Sigmoid colon (tissue), 7 donors: ENCODE results near the gene KISS1R. TPM values are rescaled to one million over a fixed set of nuclear protein-coding genes. Genes with fewer than 3 reads are reported as not detected.
"Not testable (repeated sequence)": the region's sequence is repeated elsewhere in the genome, so short reads cannot be mapped to it uniquely, and the experiment has no call there.

ENCODE experiments used
- DNase-seq: peaks from one replicate; pipeline ENCODE4 v3.0.0-alpha.2; 2019
- H3K27ac ChIP-seq, 4 donors: fragments of 200-600 bp; sonication (generic); one replicate each; pipeline ENCODE4 v1.5.1; 2016 to 2019; ENCODE audit warnings: mild to moderate bottlenecking in 1 of 4
- H3K27me3 ChIP-seq, 3 donors: fragments of 200-600 bp; sonication (generic); one replicate each; pipeline ENCODE4 v1.5.1; 2019; ENCODE audit warnings: mild to moderate bottlenecking in 1 of 3
- H3K36me3 ChIP-seq, 4 donors: fragments of 200-600 bp; sonication (generic); one replicate each; pipeline ENCODE4 v1.5.1; 2016 to 2019
- H3K4me1 ChIP-seq, 4 donors: fragments of 200-600 bp; sonication (generic); one replicate each; pipeline ENCODE4 v1.5.1; 2017 to 2019
- H3K4me3 ChIP-seq, 4 donors: fragments of 200-600 bp; sonication (generic); one replicate each; pipeline ENCODE4 v1.5.1; 2017 to 2019; ENCODE audit warnings: mild to moderate bottlenecking in 2 of 4, moderate library complexity in 1 of 4
- H3K9me3 ChIP-seq, 4 donors: fragments of 200-600 bp in 3 of 4; sonication (generic) in 3 of 4; one replicate each; pipeline versions ENCODE4 v1.5.1 to v1.6.1; 2013 to 2019
- CTCF ChIP-seq, 4 experiments: fragments of 450-650 bp in 3 of 4; fragments of 200-600 bp in 1 of 4; IDR thresholded peaks; one replicate each; pipeline ENCODE4 v1.5.1; 2016 to 2019; ENCODE audit warnings: antibody characterized with exemption in 4 of 4, mild to moderate bottlenecking in 3 of 4, moderate library complexity in 2 of 4
- EP300 ChIP-seq, 4 donors: sonication (generic); formaldehyde crosslinking; IDR thresholded peaks; one replicate each; pipeline ENCODE4 v1.6.1; 2017; ENCODE audit warnings: antibody characterized with exemption in 4 of 4
- POLR2A ChIP-seq, 2 donors: fragments of 450-650 bp; IDR thresholded peaks; one replicate each; pipeline ENCODE4 v1.6.1; 2016; ENCODE audit warnings: antibody characterized with exemption in 2 of 2, mild to moderate bottlenecking in 2 of 2, moderate library complexity in 2 of 2
- POLR2AphosphoS5 ChIP-seq, 4 donors: sonication (generic); formaldehyde crosslinking; IDR thresholded peaks; one replicate each; pipeline ENCODE4 v1.6.1; 2017; ENCODE audit warnings: antibody characterized with exemption in 4 of 4
- WGBS, 2 donors: extraction: QIAGEN DNeasy Blood & Tissue Kit; methylation state at CpG; one replicate each; pipeline ENCODE4 v1.1.7; 2013; 5-methylcytosine and 5-hydroxymethylcytosine counted together
- intact Hi-C: fragments of 100-400 bp; cut with DNase I; formaldehyde crosslinking; loops from one replicate; pipeline ENCODE4 v1.15.1; 2023
- polyA plus RNA-seq, 3 donors: library from polyadenylated mRNA; stranded (reverse); fragments of 200-250 nt; gene quantifications; one replicate each; pipeline ENCODE4 v1.2.3, GENCODE V29; 2013
- total RNA-seq, 4 donors: library from RNA; depleted of rRNA; stranded (reverse); fragments of >200 nt; gene quantifications; one replicate each; pipeline ENCODE4 v1.1.0, GENCODE V29; 2016
- donor health status: healthy with polysubstance abuse.
- donor health status: Bipolar disorder and iron deficiency.
- donor health status: healthy.

The KISS1R gene
- total and polyA plus RNA-seq, 7 donors, result 0.13 TPM; not detected in 6

- no peak overlapping the region for H3K4me3 ChIP-seq
- peaks cover 0 to 11% (median 9%) of the 10 kb centered on the region in 4 donors for H3K4me1 ChIP-seq
- TF ChIP-seq EP300 (IDR thresholded peaks at IDR 0.05) (no peak), POLR2AphosphoS5 (IDR thresholded peaks at IDR 0.05) (no peak), POLR2A (IDR thresholded peaks at IDR 0.05) (no peak), CTCF (IDR thresholded peaks at IDR 0.05) (no peak)
- peaks cover 43 to 82% (median 48%) of the 10 kb centered on the region in 4 donors for H3K36me3 ChIP-seq
- no peak overlapping the region for H3K27ac ChIP-seq
- no peak for DNase-seq
- intact Hi-C loops, result no loop called here
- no peaks in the 10 kb centered on the region for H3K27me3 ChIP-seq
- H3K9me3 ChIP-seq, result no peaks in the 10 kb centered on the region
- WGBS, 2 donors, result 87 to 90% methylated on average over 29 of the region's 29 CpGs
Measured at GRCh38 chr19:876780-877314, 40.3 kb upstream of the KISS1R start.

- H3K36me3 ChIP-seq, result peaks cover 51 to 87% (median 53%) of the 10 kb centered on the region in 4 donors
- WGBS, 2 donors, result 92 to 93% methylated on average over 23 of the region's 23 CpGs
- not testable (repeated sequence) for DNase-seq
Measured at GRCh38 chr19:877992-878660, 39.0 kb upstream of the KISS1R start.

GRCh38 chr19:878751-879561 lies 38.2 kb upstream of the KISS1R start:
- peaks cover 53 to 87% (median 55%) of the 10 kb centered on the region in 4 donors for H3K36me3 ChIP-seq
- H3K4me1 ChIP-seq, H3K4me3 ChIP-seq, H3K27me3 ChIP-seq, DNase-seq, H3K9me3 ChIP-seq, H3K27ac ChIP-seq, intact Hi-C loops: not testable (repeated sequence)
- 91 to 92% methylated on average over 24 of the region's 24 CpGs for WGBS, 2 donors

More at GRCh38 chr19:877992-878660, 39.0 kb upstream of the KISS1R start:
- H3K27me3 ChIP-seq, H3K4me3 ChIP-seq, H3K9me3 ChIP-seq, H3K27ac ChIP-seq, H3K4me1 ChIP-seq, intact Hi-C loops: not testable (repeated sequence)

- DNase-seq, result no peak
- H3K4me1 ChIP-seq, result no peaks in the 10 kb centered on the region
- TF ChIP-seq POLR2A (IDR thresholded peaks at IDR 0.05), result no peak
- no peak for TF ChIP-seq CTCF (IDR thresholded peaks at IDR 0.05)
- no peak for TF ChIP-seq EP300 (IDR thresholded peaks at IDR 0.05)
- no peak for TF ChIP-seq POLR2AphosphoS5 (IDR thresholded peaks at IDR 0.05)
- no peak overlapping the region for H3K27ac ChIP-seq
- H3K9me3 ChIP-seq, result no peaks in the 10 kb centered on the region
- H3K27me3 ChIP-seq, result no peaks in the 10 kb centered on the region
- no peak overlapping the region for H3K4me3 ChIP-seq
- peaks cover 53 to 87% (median 64%) of the 10 kb centered on the region in 4 donors for H3K36me3 ChIP-seq
- intact Hi-C loops, result no loop called here
- WGBS, 2 donors, result 75 to 87% methylated on average over 37 of the region's 37 CpGs
Measured at GRCh38 chr19:879711-880438, 37.3 kb upstream of the KISS1R start.

- Histone ChIP-seq H3K4me1 (no peaks in the 10 kb centered on the region), H3K27ac (no peak overlapping the region), H3K9me3 (no peaks in the 10 kb centered on the region), H3K4me3 (no peak overlapping the region), H3K36me3 (peaks cover 55 to 87% (median 69%) of the 10 kb centered on the region in 4 donors), H3K27me3 (no peaks in the 10 kb centered on the region)
- no peak for TF ChIP-seq CTCF (IDR thresholded peaks at IDR 0.05)
- no peak for TF ChIP-seq POLR2A (IDR thresholded peaks at IDR 0.05)
- TF ChIP-seq EP300 (IDR thresholded peaks at IDR 0.05), result no peak
- no peak for TF ChIP-seq POLR2AphosphoS5 (IDR thresholded peaks at IDR 0.05)
- DNase-seq, result no peak
- WGBS, 2 donors, result 98% methylated on average over 34 of the region's 34 CpGs
- intact Hi-C loops, result no loop called here
Measured at GRCh38 chr19:881385-882071, 35.6 kb upstream of the KISS1R start.
